Liver (tissue), 9 donors: ENCODE data around the gene NKTR. TPM values are rescaled to one million over a fixed set of nuclear protein-coding genes. Genes with fewer than 3 reads are reported as not detected.

Experiments
- DNase-seq: peaks from one replicate; pipeline ENCODE4 v3.0.0-alpha.2; 2017; ENCODE audit warnings: low spot score
- H3K27ac ChIP-seq, 2 donors: one replicate each; pipeline ENCODE4 v1.7.0; 2013; ENCODE audit warnings: inconsistent platforms in 2 of 2, low read length in 2 of 2, control low read depth in 1 of 2, low read depth in 1 of 2, mild to moderate bottlenecking in 1 of 2
- H3K27me3 ChIP-seq, 4 donors: one replicate each; pipeline versions ENCODE4 v1.6.1 to v1.7.0; 2013; ENCODE audit warnings: low read length in 3 of 4, inconsistent platforms in 1 of 4, mild to moderate bottlenecking in 1 of 4, moderate library complexity in 1 of 4; ENCODE audit not compliant: control insufficient read depth in 4 of 4, insufficient read depth in 4 of 4
- H3K36me3 ChIP-seq, 4 donors: one replicate each; pipeline versions ENCODE4 v1.6.1 to v1.7.0; 2013; ENCODE audit warnings: low read length in 3 of 4, mild to moderate bottlenecking in 3 of 4, low read depth in 1 of 4, moderate library complexity in 1 of 4; ENCODE audit not compliant: control insufficient read depth in 4 of 4, insufficient read depth in 3 of 4
- H3K4me1 ChIP-seq, 4 donors: one replicate each; pipeline versions ENCODE4 v1.6.1 to v1.7.0; 2013; ENCODE audit warnings: low read length in 3 of 4, mild to moderate bottlenecking in 3 of 4, moderate library complexity in 1 of 4; ENCODE audit not compliant: control insufficient read depth in 4 of 4, insufficient read depth in 4 of 4
- H3K4me3 ChIP-seq, 3 donors: one replicate each; pipeline versions ENCODE4 v1.6.1 to v1.7.0; 2013; ENCODE audit warnings: low read length in 3 of 3, control low read depth in 1 of 3, low read depth in 1 of 3, mild to moderate bottlenecking in 1 of 3
- H3K9ac ChIP-seq, 2 donors: one replicate each; pipeline ENCODE4 v1.7.0; 2013; ENCODE audit warnings: low read length in 2 of 2, mild to moderate bottlenecking in 2 of 2, moderate library complexity in 2 of 2, control low read depth in 1 of 2, low read depth in 1 of 2
- H3K9me3 ChIP-seq, 4 donors: one replicate each; pipeline versions ENCODE4 v1.6.1 to v1.7.0; 2013; ENCODE audit warnings: low read length in 3 of 4; ENCODE audit not compliant: control insufficient read depth in 4 of 4
- CTCF ChIP-seq: fragments of 150-350 bp; IDR thresholded peaks from 2 replicates; pipeline ENCODE4 v1.5.1; 2017; ENCODE audit warnings: improper control_type of control experiment, low read depth, low read length; ENCODE audit not compliant: missing input control
- EGR1 ChIP-seq, 2 donors: IDR thresholded peaks; 2 replicates each; pipeline ENCODE4 v1.6.1; 2016 to 2018; ENCODE audit warnings: antibody characterized with exemption in 2 of 2, low read depth in 2 of 2
- FOXA1 ChIP-seq: IDR thresholded peaks from 2 replicates; pipeline ENCODE4 v1.6.1; 2016; ENCODE audit warnings: antibody characterized with exemption
- FOXA2 ChIP-seq: IDR thresholded peaks from 2 replicates; pipeline ENCODE4 v1.6.1; 2016; ENCODE audit warnings: antibody characterized with exemption
- GABPA ChIP-seq, 2 donors: IDR thresholded peaks in 1 of 2; conservative IDR thresholded peaks in 1 of 2; 2 replicates each; pipeline ENCODE4 v1.6.1; 2016; ENCODE audit warnings: antibody characterized with exemption in 2 of 2, mild to moderate bottlenecking in 1 of 2, moderate library complexity in 1 of 2
- HNF4A ChIP-seq, 2 donors: conservative IDR thresholded peaks; 2 replicates each; pipeline ENCODE4 v1.6.1; 2016; ENCODE audit warnings: antibody characterized with exemption in 2 of 2, mild to moderate bottlenecking in 2 of 2
- HNF4G ChIP-seq: IDR thresholded peaks from 2 replicates; pipeline ENCODE4 v1.6.1; 2016; ENCODE audit warnings: antibody characterized with exemption
- JUND ChIP-seq, 2 donors: IDR thresholded peaks; 2 replicates each; pipeline ENCODE4 v1.6.1; 2016; ENCODE audit warnings: antibody characterized with exemption in 2 of 2
- NR2F2 ChIP-seq: IDR thresholded peaks from 2 replicates; pipeline ENCODE4 v1.6.1; 2016; ENCODE audit warnings: antibody characterized with exemption
- RAD21 ChIP-seq, 2 donors: IDR thresholded peaks; 2 replicates each; pipeline ENCODE4 v1.6.1; 2016; ENCODE audit warnings: antibody characterized with exemption in 2 of 2, mild to moderate bottlenecking in 2 of 2
- REST ChIP-seq: IDR thresholded peaks from 2 replicates; pipeline ENCODE4 v1.6.1; 2016; ENCODE audit warnings: antibody characterized with exemption, mild to moderate bottlenecking
- RXRA ChIP-seq, 2 donors: IDR thresholded peaks; 2 replicates each; pipeline ENCODE4 v1.6.1; 2017 to 2018; ENCODE audit warnings: antibody characterized with exemption in 2 of 2, mild to moderate bottlenecking in 1 of 2
- SP1 ChIP-seq: IDR thresholded peaks from 2 replicates; pipeline ENCODE4 v1.6.1; 2018; ENCODE audit warnings: antibody characterized with exemption, mild to moderate bottlenecking
- TAF1 ChIP-seq: conservative IDR thresholded peaks from 2 replicates; pipeline ENCODE4 v1.6.1; 2016; ENCODE audit warnings: antibody characterized with exemption, mild to moderate bottlenecking
- YY1 ChIP-seq: IDR thresholded peaks from 2 replicates; pipeline ENCODE4 v1.6.1; 2016; ENCODE audit warnings: antibody characterized with exemption, mild to moderate bottlenecking
- ZBTB33 ChIP-seq: IDR thresholded peaks from 2 replicates; pipeline ENCODE4 v1.6.1; 2016; ENCODE audit warnings: antibody characterized with exemption
- WGBS: extraction: QIAGEN DNeasy Blood & Tissue Kit; methylation state at CpG from one replicate; pipeline ENCODE4 v1.1.7; 2013; 5-methylcytosine and 5-hydroxymethylcytosine counted together
- polyA plus RNA-seq, 2 donors: library from polyadenylated mRNA; stranded (reverse) in 1 of 2; unstranded in 1 of 2; fragments of 200-250 nt in 1 of 2; fragments of >200 nt in 1 of 2; fragmentation: Nextera tagmentation in 1 of 2; extraction: Ambion mirVana in 1 of 2; gene quantifications; one replicate each; pipeline versions ENCODE4 v1.2.1 to v1.2.3, GENCODE V29; 2013 to 2015
- total RNA-seq, 2 donors: library from RNA; depleted of rRNA; stranded (reverse); fragments of >200 nt; gene quantifications; one replicate each; pipeline ENCODE4 v1.2.3, GENCODE V29; 2014
- TF ChIP-seq, protein P1 (sequence below): IDR thresholded peaks from 2 replicates; pipeline ENCODE4 v1.6.1; 2016; ENCODE audit warnings: antibody characterized with exemption
- TF ChIP-seq, protein P2 (sequence below): IDR thresholded peaks from 2 replicates; pipeline ENCODE4 v1.6.1; 2016; ENCODE audit warnings: antibody characterized with exemption
- donor health status: healthy.
- donor health status: healthy.
- donor health status: healthy.
- donor health status: healthy.
- donor health status: healthy.

The NKTR gene
- total and polyA plus RNA-seq, 4 donors = 5.8 to 75.5 (median 28.1) TPM

- TF ChIP-seq REST (no peak), FOXA2 (no peak), NR2F2 (no peak)
Observed at GRCh38 chr3:42591811-42592210, 8.7 kb upstream of the NKTR start (continued).

- H3K36me3 ChIP-seq = peaks cover 4 to 8% (median 6%) of the 10 kb centered on the region in 4 donors
- DNase-seq = no peak
- peaks cover 4 to 14% (median 5%) of the 10 kb centered on the region in 4 donors for H3K4me1 ChIP-seq
- H3K4me3 ChIP-seq = no peak overlapping the region
- no peaks in the 10 kb centered on the region for H3K27me3 ChIP-seq
- 98% methylated on average over 1 of the region's 1 CpG for WGBS
- H3K9ac ChIP-seq = no peak overlapping the region
- TF ChIP-seq FOXA1 = no peak
- no peak for TF ChIP-seq HNF4A (conservative IDR thresholded peaks at IDR 0.05)
- TF ChIP-seq, protein P1, sequence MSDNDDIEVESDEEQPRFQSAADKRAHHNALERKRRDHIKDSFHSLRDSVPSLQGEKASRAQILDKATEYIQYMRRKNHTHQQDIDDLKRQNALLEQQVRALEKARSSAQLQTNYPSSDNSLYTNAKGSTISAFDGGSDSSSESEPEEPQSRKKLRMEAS = no peak
- TF ChIP-seq NR2F2 = no peak
- TF ChIP-seq FOXA2 = no peak
- no peak overlapping the region for H3K27ac ChIP-seq
- H3K9me3 ChIP-seq = no peaks in the 10 kb centered on the region
Observed at GRCh38 chr3:42593635-42594034, 6.9 kb upstream of the NKTR start.

DNA sequence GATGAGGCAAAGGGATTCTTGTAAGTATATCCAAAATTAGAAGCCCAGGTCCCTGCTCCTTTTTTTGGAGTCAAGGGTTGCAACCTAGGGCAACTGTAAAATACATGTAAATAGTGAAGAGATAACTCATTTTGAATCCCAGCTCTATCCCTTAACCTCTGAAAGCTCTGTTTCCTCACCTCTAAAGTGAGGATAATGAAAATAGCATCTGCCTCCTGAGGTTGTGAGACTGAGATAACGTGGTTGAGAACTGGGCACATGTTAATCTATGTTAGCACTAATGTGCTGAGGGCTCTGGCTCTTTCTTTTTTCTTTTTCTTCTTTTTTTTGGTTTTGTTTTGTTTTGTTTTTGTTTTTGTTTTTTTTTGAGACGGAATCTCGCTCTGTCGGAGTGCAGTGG lies 4.8 kb upstream of the NKTR start:
- Histone ChIP-seq H3K4me1 (peaks cover 4 to 13% (median 8%) of the 10 kb centered on the region in 4 donors), H3K27ac (no peak overlapping the region), H3K9ac (no peak overlapping the region), H3K9me3 (no peaks in the 10 kb centered on the region), H3K27me3 (no peaks in the 10 kb centered on the region), H3K36me3 (peaks cover 4 to 8% (median 6%) of the 10 kb centered on the region in 4 donors), H3K4me3 (no peak overlapping the region)
- no peak for DNase-seq
- TF ChIP-seq SP1 (no peak), REST (no peak), NR2F2 (no peak), EGR1 (IDR thresholded peaks at IDR 0.05; ENCODE audit: low read depth in 2 of 2) (no peak), TAF1 (no peak), ZBTB33 (no peak), CTCF (no peak), RXRA (IDR thresholded peaks at IDR 0.05) (no peak), HNF4A (conservative IDR thresholded peaks at IDR 0.05) (no peak), YY1 (no peak), JUND (IDR thresholded peaks at IDR 0.05) (no peak), FOXA2 (no peak), FOXA1 (no peak), HNF4G (no peak), RAD21 (IDR thresholded peaks at IDR 0.05) (no peak), GABPA (IDR thresholded peaks at IDR 0.05 in 1 of 2, conservative IDR thresholded peaks at IDR 0.05 in 1 of 2) (no peak)
- TF ChIP-seq, protein P1 = no peak
- TF ChIP-seq, protein P2, sequence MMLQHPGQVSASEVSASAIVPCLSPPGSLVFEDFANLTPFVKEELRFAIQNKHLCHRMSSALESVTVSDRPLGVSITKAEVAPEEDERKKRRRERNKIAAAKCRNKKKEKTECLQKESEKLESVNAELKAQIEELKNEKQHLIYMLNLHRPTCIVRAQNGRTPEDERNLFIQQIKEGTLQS = no peak
- 95% methylated on average over 4 of the region's 4 CpGs for WGBS
